Measurements from ENCODE around the gene NOP53.

GRCh38 chr19:47716270-47716937, 28.9 kb upstream of the NOP53 start:
- TF ChIP-seq CTCF (CRISPR knock-in tag; IDR thresholded peaks at IDR 0.05) (no peak), CEBPG (CRISPR knock-in tag; IDR thresholded peaks at IDR 0.05) (no peak), SRF (IDR thresholded peaks at IDR 0.05; ENCODE audit: low read depth, low read length) (no peak), ARHGAP35 (CRISPR knock-in tag; IDR thresholded peaks at IDR 0.05; ENCODE audit: borderline replicate concordance) (no peak), HOXA7 (CRISPR knock-in tag; IDR thresholded peaks at IDR 0.05) (no peak), CBFB (CRISPR knock-in tag; IDR thresholded peaks at IDR 0.05) (no peak; the same call in 1 of the 2 replicates), AHR (CRISPR knock-in tag; IDR thresholded peaks at IDR 0.05) (no peak)
